H9 (cell line): ENCODE data around the gene TMEM59. TPM values are rescaled to one million over a fixed set of nuclear protein-coding genes. Genes with fewer than 3 reads are reported as not detected.

ENCODE experiments used
- DNase-seq: peaks from one replicate; pipeline ENCODE4 v3.0.0-alpha.2; 2017
- H2AFZ ChIP-seq: one replicate; pipeline ENCODE4 v1.6.1; 2013; ENCODE audit warnings: mild to moderate bottlenecking, low read length, control low read depth, moderate library complexity
- H2AK5ac ChIP-seq: 2 replicates; pipeline ENCODE4 v1.6.1; 2013; ENCODE audit warnings: low read length, control low read depth, mixed read lengths; ENCODE audit not compliant: insufficient read length
- H2BK120ac ChIP-seq: one replicate; pipeline ENCODE4 v1.6.1; 2013; ENCODE audit warnings: low read depth, mild to moderate bottlenecking, low read length, control low read depth, inconsistent platforms; ENCODE audit not compliant: poor library complexity, severe bottlenecking
- H2BK12ac ChIP-seq: 2 replicates; pipeline ENCODE4 v1.6.1; 2013; ENCODE audit warnings: low read length, control low read depth, mixed read lengths, low read depth; ENCODE audit not compliant: insufficient read length
- H2BK15ac ChIP-seq: 2 replicates; pipeline ENCODE4 v1.6.1; 2013; ENCODE audit warnings: low read depth, low read length, control low read depth
- H2BK20ac ChIP-seq: one replicate; pipeline ENCODE4 v1.6.1; 2013; ENCODE audit warnings: low read depth, mild to moderate bottlenecking, low read length, control low read depth, inconsistent platforms; ENCODE audit not compliant: poor library complexity, severe bottlenecking
- H2BK5ac ChIP-seq: 2 replicates; pipeline ENCODE4 v1.6.1; 2013; ENCODE audit warnings: low read length, control low read depth, mixed read lengths; ENCODE audit not compliant: insufficient read length
- H3K14ac ChIP-seq: 2 replicates; pipeline ENCODE4 v1.6.1; 2013; ENCODE audit warnings: low read length, control low read depth; ENCODE audit not compliant: insufficient read depth
- H3K18ac ChIP-seq: 2 replicates; pipeline ENCODE4 v1.6.1; 2013; ENCODE audit warnings: low read depth, mild to moderate bottlenecking, mixed read lengths, low read length, control low read depth; ENCODE audit not compliant: insufficient read length
- H3K23ac ChIP-seq: 2 replicates; pipeline ENCODE4 v1.6.1; 2013; ENCODE audit warnings: low read length, control low read depth, mixed read lengths, low read depth; ENCODE audit not compliant: insufficient read length
- H3K23me2 ChIP-seq: 2 replicates; pipeline ENCODE4 v1.6.1; 2013; ENCODE audit warnings: low read depth, mild to moderate bottlenecking, mixed read lengths, low read length, control low read depth; ENCODE audit not compliant: insufficient read length, poor library complexity, severe bottlenecking
- H3K27ac ChIP-seq: 2 replicates; pipeline ENCODE4 v1.5.1; 2013; ENCODE audit warnings: low read length, control low read depth, mixed read lengths, low read depth; ENCODE audit not compliant: insufficient read length
- H3K27me3 ChIP-seq: 2 replicates; pipeline ENCODE4 v1.6.1; 2013; ENCODE audit warnings: low read length, control low read depth, inconsistent platforms; ENCODE audit not compliant: insufficient read depth
- H3K4ac ChIP-seq: 2 replicates; pipeline ENCODE4 v1.6.1; 2013; ENCODE audit warnings: low read depth, mild to moderate bottlenecking, control low read depth, inconsistent platforms, low read length, moderate library complexity
- H3K4me1 ChIP-seq: 2 replicates; pipeline ENCODE4 v1.6.1; 2013; ENCODE audit warnings: low read length, control low read depth, inconsistent platforms; ENCODE audit not compliant: insufficient read depth
- H3K4me2 ChIP-seq: 2 replicates; pipeline ENCODE4 v1.6.1; 2013; ENCODE audit warnings: low read length, control low read depth, mixed read lengths; ENCODE audit not compliant: insufficient read length, insufficient read depth
- H3K56ac ChIP-seq: 2 replicates; pipeline ENCODE4 v1.6.1; 2013; ENCODE audit warnings: low read depth, mild to moderate bottlenecking, mixed read lengths, low read length, control low read depth; ENCODE audit not compliant: insufficient read length
- H3K79me1 ChIP-seq: 2 replicates; pipeline ENCODE4 v1.6.1; 2013; ENCODE audit warnings: low read depth, mild to moderate bottlenecking, moderate library complexity, low read length, control low read depth, inconsistent platforms; ENCODE audit not compliant: insufficient read depth, poor library complexity, severe bottlenecking
- H3K79me2 ChIP-seq: 2 replicates; pipeline ENCODE4 v1.6.1; 2013; ENCODE audit warnings: low read length, control low read depth, inconsistent platforms; ENCODE audit not compliant: insufficient read depth
- H3K9ac ChIP-seq: 2 replicates; pipeline ENCODE4 v1.6.1; 2013; ENCODE audit warnings: low read length, control low read depth, mixed read lengths; ENCODE audit not compliant: insufficient read length; ENCODE audit errors: extremely low read depth
- H3K9me3 ChIP-seq: one replicate; pipeline ENCODE4 v1.6.1; 2013; ENCODE audit warnings: low read depth, low read length, inconsistent platforms; ENCODE audit not compliant: control insufficient read depth
- H3T11ph ChIP-seq: one replicate; pipeline ENCODE4 v1.6.1; 2013; ENCODE audit warnings: mild to moderate bottlenecking, low read length, control low read depth, inconsistent platforms
- H4K20me1 ChIP-seq: one replicate; pipeline ENCODE4 v1.6.1; 2013; ENCODE audit not compliant: control insufficient read depth, insufficient read length, insufficient read depth
- H4K5ac ChIP-seq: 2 replicates; pipeline ENCODE4 v1.6.1; 2013; ENCODE audit warnings: low read depth, mild to moderate bottlenecking, mixed read lengths, low read length, control low read depth; ENCODE audit not compliant: insufficient read length
- H4K8ac ChIP-seq: replicated peaks from 2 replicates; pipeline ENCODE4 v1.6.1; 2013; ENCODE audit warnings: low read length, control low read depth, mixed read lengths, low read depth; ENCODE audit not compliant: insufficient read length
- H4K91ac ChIP-seq: 2 replicates; pipeline ENCODE4 v1.6.1; 2013; ENCODE audit warnings: low read depth, mild to moderate bottlenecking, moderate library complexity, mixed read lengths, low read length, control low read depth; ENCODE audit not compliant: insufficient read length
- H3K27ac Mint-ChIP-seq, 3 experiments: 2 replicates in 2 of 3; 3 replicates in 1 of 3; pipeline ENCODE4 v1.8.0; 2020 to 2021; ENCODE audit warnings: mixed read lengths in 3 of 3, mild to moderate bottlenecking in 1 of 3, moderate library complexity in 1 of 3
- H3K27me3 Mint-ChIP-seq: 2 replicates; pipeline ENCODE4 v1.8.0; 2021; ENCODE audit warnings: low read depth, mild to moderate bottlenecking, moderate library complexity, mixed read lengths
- H3K36me3 Mint-ChIP-seq, 3 experiments: 2 replicates in 2 of 3; 3 replicates in 1 of 3; pipeline ENCODE4 v1.8.0; 2020 to 2021; ENCODE audit warnings: low read depth in 3 of 3, mixed read lengths in 3 of 3; ENCODE audit not compliant: insufficient read depth in 1 of 3
- H3K4me1 Mint-ChIP-seq, 2 experiments: 2 replicates each; pipeline ENCODE4 v1.8.0; 2020; ENCODE audit warnings: mixed read lengths in 2 of 2
- H3K4me3 Mint-ChIP-seq, 2 experiments: 2 replicates in 1 of 2; 3 replicates in 1 of 2; pipeline ENCODE4 v1.8.0; 2020 to 2021; ENCODE audit warnings: mild to moderate bottlenecking in 2 of 2, mixed read lengths in 2 of 2, moderate library complexity in 1 of 2
- H3K9me3 Mint-ChIP-seq, 2 experiments: 2 replicates in 1 of 2; 3 replicates in 1 of 2; pipeline ENCODE4 v1.8.0; 2020; ENCODE audit warnings: mild to moderate bottlenecking in 2 of 2, mixed read lengths in 2 of 2, moderate library complexity in 1 of 2
- WGBS: extraction: QIAGEN DNeasy Blood & Tissue Kit; methylation state at CpG from one replicate; pipeline ENCODE4 v1.1.7; 2013; ENCODE audit warnings: missing lambda C conversion rate, low lambda C conversion rate, mixed read lengths; ENCODE audit not compliant: insufficient read length; ENCODE audit errors: extremely low coverage; 5-methylcytosine and 5-hydroxymethylcytosine counted together
- total RNA-seq: library from RNA; stranded (reverse); gene quantifications from 2 replicates; pipeline ENCODE4 v1.2.1, GENCODE V29; 2021
- TF ChIP-seq, protein P1 (sequence below): fragments of 200-600 bp; sonication (generic); conservative IDR thresholded peaks from 3 replicates; pipeline ENCODE4 v1.8.0; 2021; ENCODE audit warnings: antibody characterized with exemption, mild to moderate bottlenecking

TMEM59 gene
- total RNA-seq, 1 experiment from 2014 or later: 111 TPM

DNA sequence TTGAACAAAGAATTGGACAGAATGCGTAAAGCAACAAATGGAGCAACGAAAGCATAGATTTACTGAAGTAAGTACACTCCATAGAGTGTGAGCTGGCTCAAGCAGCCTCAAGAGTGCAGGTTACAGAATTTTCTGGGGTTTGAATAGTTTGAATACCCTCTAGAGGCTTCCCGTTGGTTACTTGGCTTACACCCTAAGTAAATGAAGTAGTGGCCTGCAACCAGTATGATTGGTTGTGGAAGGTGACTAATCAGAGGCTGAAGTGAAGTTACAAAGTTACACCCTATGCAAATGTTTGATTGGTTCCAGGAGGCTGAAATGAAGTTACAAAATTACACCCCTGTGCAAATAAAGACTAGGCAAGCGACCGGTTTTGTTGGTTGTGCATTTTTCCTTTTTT lies 11.3 kb upstream of the TMEM59 start:
- Histone ChIP-seq H3K18ac (no peak overlapping the region), H4K8ac (no peak overlapping the region), H3K23me2 (no peaks in the 10 kb centered on the region), H2BK5ac (no peak overlapping the region), H3K4ac (no peak overlapping the region), H2BK15ac (no peak overlapping the region), H3T11ph (no peak overlapping the region), H3K4me2 (no peak overlapping the region), H3K9ac (no peak overlapping the region), H3K79me2 (no peaks in the 10 kb centered on the region), H4K91ac (no peak overlapping the region), H3K27me3 (no peaks in the 10 kb centered on the region), H3K56ac (no peak overlapping the region), H4K5ac (no peak overlapping the region), H2AFZ (no peak overlapping the region), H3K14ac (no peak overlapping the region), H4K20me1 (no peaks in the 10 kb centered on the region), H3K4me1 (no peaks in the 10 kb centered on the region), H2BK20ac (no peak overlapping the region), H2AK5ac (no peak overlapping the region), H3K27ac (no peak overlapping the region), H3K9me3 (no peaks in the 10 kb centered on the region), H2BK120ac (no peak overlapping the region), H2BK12ac (no peak overlapping the region), H3K23ac (no peak overlapping the region), H3K79me1 (no peaks in the 10 kb centered on the region)
- H3K4me1 Mint-ChIP-seq: no peaks in the 10 kb centered on the region
- no peaks in the 10 kb centered on the region for H3K36me3 Mint-ChIP-seq
- H3K27me3 Mint-ChIP-seq: no peaks in the 10 kb centered on the region
- DNase-seq: no peak
- H3K4me3 Mint-ChIP-seq: no peak overlapping the region
- TF ChIP-seq, protein P1, sequence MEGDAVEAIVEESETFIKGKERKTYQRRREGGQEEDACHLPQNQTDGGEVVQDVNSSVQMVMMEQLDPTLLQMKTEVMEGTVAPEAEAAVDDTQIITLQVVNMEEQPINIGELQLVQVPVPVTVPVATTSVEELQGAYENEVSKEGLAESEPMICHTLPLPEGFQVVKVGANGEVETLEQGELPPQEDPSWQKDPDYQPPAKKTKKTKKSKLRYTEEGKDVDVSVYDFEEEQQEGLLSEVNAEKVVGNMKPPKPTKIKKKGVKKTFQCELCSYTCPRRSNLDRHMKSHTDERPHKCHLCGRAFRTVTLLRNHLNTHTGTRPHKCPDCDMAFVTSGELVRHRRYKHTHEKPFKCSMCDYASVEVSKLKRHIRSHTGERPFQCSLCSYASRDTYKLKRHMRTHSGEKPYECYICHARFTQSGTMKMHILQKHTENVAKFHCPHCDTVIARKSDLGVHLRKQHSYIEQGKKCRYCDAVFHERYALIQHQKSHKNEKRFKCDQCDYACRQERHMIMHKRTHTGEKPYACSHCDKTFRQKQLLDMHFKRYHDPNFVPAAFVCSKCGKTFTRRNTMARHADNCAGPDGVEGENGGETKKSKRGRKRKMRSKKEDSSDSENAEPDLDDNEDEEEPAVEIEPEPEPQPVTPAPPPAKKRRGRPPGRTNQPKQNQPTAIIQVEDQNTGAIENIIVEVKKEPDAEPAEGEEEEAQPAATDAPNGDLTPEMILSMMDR: no peak
- WGBS: no CpG with 5 or more reads among the region's 5 CpGs
- H3K27ac Mint-ChIP-seq: no peak overlapping the region
- H3K9me3 Mint-ChIP-seq: no peaks in the 10 kb centered on the region
